T1000 (cell line): Measurements from ENCODE around the gene RASD1.

ENCODE experiments used
- DNase-seq: peaks from one replicate; lab custom pipeline; 2025; ENCODE audit warnings: mixed read lengths; lab: John Stamatoyannopoulos, UW

Gene RASD1

GRCh38 chr17:17510456-17511292, 14.5 kb upstream of the RASD1 start:
- no peak for DNase-seq

GRCh38 chr17:17509601-17510425, 13.6 kb upstream of the RASD1 start:
- DNase-seq: no peak

GRCh38 chr17:17508646-17509591, 12.7 kb upstream of the RASD1 start:
- no peak for DNase-seq

- DNase-seq: no peak
These were observed 11.9 kb upstream of the RASD1 start for GRCh38 chr17:17508019-17508535.

GRCh38 chr17:17507465-17508011, 11.3 kb upstream of the RASD1 start:
- no peak for DNase-seq

GRCh38 chr17:17506893-17507464, 10.8 kb upstream of the RASD1 start:
- no peak for DNase-seq

- no peak for DNase-seq
These were observed 10.1 kb upstream of the RASD1 start for GRCh38 chr17:17506181-17506741.

- DNase-seq: no peak
These were observed 9.5 kb upstream of the RASD1 start for GRCh38 chr17:17505610-17506171.

- no peak for DNase-seq
These were observed 9.0 kb upstream of the RASD1 start for GRCh38 chr17:17505151-17505550.

GRCh38 chr17:17504341-17505140, 8.3 kb upstream of the RASD1 start:
- DNase-seq: no peak

- no peak for DNase-seq
These were observed 7.5 kb upstream of the RASD1 start for GRCh38 chr17:17503566-17504130.

GRCh38 chr17:17502741-17503565, 6.8 kb upstream of the RASD1 start:
- no peak for DNase-seq

- DNase-seq: no peak
These were observed 4.9 kb upstream of the RASD1 start for GRCh38 chr17:17500999-17501605.

GRCh38 chr17:17499402-17500145, 3.4 kb upstream of the RASD1 start:
- no peak for DNase-seq

- DNase-seq: no peak
These were observed 2.6 kb upstream of the RASD1 start for GRCh38 chr17:17498606-17499301.

- no peak for DNase-seq
These were observed 1.8 kb upstream of the RASD1 start for GRCh38 chr17:17497845-17498520.
